Activated CD4-positive, alpha-beta T cell treated with anti-CD3 and anti-CD28 coated beads, Interleukin-2, amount 50 U/mL, for 1 hour (primary cell): ENCODE measurements around the gene TAF5.
"Not testable (repeated sequence)": the region's sequence is repeated elsewhere in the genome, so short reads cannot be mapped to it uniquely, and the experiment has no call there.

Experiments used
- DNase-seq: peaks from one replicate; pipeline ENCODE4 v3.0.0-alpha.2; 2020

Gene TAF5

GRCh38 chr10:103415581-103415980 is 47.8 kb downstream of the TAF5 start:
- DNase-seq: no peak

- peak; percentile 61 for DNase-seq
These were observed 48.8 kb downstream of the TAF5 start for GRCh38 chr10:103416436-103417147.

- not testable (repeated sequence) for DNase-seq
These were observed 49.3 kb downstream of the TAF5 start for GRCh38 chr10:103417148-103417469.

DNA sequence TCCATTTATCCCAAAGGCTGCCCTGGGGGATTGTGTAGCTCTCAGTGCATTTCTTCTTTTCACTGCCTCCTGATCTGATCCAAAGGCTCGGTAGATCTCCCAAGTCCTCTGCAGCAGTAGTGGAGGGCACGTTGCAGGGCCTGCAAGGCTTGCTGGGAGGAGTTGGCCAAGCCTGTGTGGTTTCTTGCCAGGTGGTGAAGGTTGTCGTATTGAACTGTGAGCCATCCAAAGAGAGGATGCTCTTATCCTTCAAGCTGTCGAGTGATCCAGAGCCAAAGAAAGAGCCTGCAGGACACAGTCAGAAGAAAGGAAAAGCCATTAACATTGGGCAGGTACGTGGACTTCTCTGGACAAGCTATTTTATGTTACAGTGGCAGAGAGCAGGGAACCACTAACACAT is 49.8 kb downstream of the TAF5 start:
- DNase-seq: no peak

- no peak for DNase-seq
These were observed 51.3 kb downstream of the TAF5 start for GRCh38 chr10:103419101-103419500.

- DNase-seq: no peak
These were observed 56.0 kb downstream of the TAF5 start for GRCh38 chr10:103423748-103424147.

- no peak for DNase-seq
These were observed 60.1 kb downstream of the TAF5 start for GRCh38 chr10:103427866-103428265.

DNA sequence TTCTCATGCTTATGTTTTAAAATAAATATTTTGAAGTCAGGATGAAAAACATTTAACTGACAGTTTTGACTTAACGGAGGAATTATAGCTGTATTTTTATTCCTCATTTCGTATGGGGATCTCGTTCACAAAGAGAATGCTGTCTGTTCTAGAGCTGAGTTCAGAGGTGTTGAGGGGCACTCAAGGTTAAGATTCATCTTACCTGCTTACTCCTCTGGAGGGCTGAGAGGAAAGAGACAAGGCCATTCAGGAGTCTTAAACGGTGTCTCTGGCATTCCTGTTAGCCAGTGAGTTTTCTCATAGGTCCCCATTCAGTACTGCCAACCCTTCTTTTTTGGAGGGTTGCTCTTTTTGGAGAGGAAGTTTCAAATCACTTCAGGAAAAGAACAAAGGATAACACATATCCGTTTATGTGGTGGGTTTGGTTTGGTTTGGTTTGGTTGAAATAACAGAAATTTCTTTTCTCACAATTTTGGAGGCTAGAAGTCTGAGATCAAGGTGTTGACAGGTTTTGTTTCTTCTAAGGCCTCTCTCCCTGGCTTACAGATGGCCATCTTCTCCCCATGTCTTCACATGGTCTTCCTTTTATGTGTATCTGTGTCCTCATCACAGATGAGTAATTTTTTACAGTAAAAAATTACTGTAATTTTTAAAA is 61.3 kb downstream of the TAF5 start:
- DNase-seq: no peak

DNA sequence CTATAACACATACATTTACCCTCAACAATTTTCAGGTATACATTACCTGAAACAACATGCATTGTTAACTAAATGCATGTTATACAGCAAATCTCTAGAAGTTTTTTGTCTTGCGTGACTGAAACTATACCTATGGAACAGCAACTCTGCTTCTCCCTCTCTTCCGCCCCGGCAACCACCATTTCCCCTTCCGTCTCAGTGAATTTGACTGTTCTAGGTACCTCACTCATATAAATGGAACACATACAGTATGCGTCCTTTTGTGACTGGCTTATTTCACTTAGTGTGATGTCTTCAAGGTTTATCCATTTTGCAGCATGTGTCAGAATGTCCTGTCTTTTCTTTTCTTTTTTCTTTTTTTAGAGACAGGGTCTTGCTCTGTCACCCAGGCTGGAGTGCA is 61.9 kb downstream of the TAF5 start:
- DNase-seq: no peak

DNA sequence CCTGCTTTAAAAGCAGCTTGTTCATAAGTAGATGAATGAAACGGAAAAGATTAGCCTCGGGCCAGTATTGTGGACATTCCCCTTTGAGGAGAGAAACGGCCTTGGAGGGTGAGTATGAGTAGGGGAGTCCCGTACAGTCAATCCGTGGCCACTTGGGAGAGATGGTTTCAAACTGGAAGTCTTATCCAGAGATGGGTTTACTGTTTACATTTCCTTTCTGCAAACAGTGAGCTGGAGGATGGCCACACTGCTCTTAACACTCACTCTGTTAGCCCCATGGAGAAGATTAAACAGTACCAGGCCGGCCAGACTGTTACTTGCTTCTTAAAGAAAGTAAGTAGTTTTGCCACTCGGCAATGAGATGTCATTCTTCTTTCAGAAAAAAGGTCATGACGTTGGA is 64.1 kb downstream of the TAF5 start:
- DNase-seq: no peak

DNA sequence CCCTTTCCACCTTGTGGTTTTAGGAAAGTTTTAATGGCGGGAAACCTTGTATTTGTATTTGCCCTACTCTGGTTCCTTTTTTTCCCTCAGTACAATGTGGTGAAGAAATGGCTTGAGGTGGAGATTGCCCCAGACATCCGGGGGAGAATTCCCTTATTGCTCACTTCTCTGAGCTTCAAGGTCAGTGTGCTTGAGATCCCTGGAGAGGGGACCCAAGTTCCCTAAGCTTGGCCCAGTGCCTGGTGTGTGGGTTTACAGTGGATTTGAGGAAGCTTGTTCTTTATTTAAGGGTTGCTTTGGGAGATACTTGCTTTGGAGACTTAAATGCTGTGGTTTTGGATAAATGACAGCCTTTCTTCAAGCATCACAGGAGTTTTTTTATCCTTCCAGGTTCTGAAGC is 66.1 kb downstream of the TAF5 start:
- no peak for DNase-seq
